PC-3 (cell line): ENCODE results near the gene KRTAP1-5.

Source experiments
- EZH2phosphoT487 ChIP-seq: fragments of 300-600 bp; sonication (generic); IDR thresholded peaks from 2 replicates; pipeline ENCODE4 v1.6.1; 2018; ENCODE audit warnings: mild to moderate bottlenecking, antibody characterized with exemption, low read length, borderline replicate concordance
- TF ChIP-seq, protein P1 (sequence below): fragments of 300-600 bp; sonication (generic); conservative IDR thresholded peaks from 2 replicates; pipeline ENCODE4 v1.5.1; 2017; ENCODE audit warnings: antibody characterized with exemption, low read depth, mild to moderate bottlenecking, low read length

DNA sequence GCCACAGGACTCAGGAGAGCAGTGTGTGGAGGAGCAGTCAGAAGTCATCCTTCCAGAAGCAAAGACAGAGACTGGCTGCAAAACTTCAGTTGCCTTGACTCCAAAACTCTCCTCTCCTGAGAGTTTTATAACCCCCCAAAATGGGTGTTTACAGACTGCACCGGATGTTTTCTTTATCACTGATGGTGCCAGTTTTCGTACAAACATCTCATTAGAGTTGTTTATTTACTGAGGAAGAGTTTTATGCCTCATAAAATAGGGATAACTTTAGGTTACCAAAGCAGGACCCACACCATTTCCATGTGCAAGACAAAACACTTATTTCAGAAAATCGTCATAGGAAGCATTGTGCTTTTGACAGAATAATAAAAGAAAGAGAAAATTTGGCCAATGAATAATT is 42.8 kb downstream of the KRTAP1-5 start, which contains the start of gene KRT40:
- TF ChIP-seq EZH2phosphoT487 = no peak
- TF ChIP-seq, protein P1, sequence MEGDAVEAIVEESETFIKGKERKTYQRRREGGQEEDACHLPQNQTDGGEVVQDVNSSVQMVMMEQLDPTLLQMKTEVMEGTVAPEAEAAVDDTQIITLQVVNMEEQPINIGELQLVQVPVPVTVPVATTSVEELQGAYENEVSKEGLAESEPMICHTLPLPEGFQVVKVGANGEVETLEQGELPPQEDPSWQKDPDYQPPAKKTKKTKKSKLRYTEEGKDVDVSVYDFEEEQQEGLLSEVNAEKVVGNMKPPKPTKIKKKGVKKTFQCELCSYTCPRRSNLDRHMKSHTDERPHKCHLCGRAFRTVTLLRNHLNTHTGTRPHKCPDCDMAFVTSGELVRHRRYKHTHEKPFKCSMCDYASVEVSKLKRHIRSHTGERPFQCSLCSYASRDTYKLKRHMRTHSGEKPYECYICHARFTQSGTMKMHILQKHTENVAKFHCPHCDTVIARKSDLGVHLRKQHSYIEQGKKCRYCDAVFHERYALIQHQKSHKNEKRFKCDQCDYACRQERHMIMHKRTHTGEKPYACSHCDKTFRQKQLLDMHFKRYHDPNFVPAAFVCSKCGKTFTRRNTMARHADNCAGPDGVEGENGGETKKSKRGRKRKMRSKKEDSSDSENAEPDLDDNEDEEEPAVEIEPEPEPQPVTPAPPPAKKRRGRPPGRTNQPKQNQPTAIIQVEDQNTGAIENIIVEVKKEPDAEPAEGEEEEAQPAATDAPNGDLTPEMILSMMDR = no peak
